Measurements from ENCODE around the gene PDE4B.

The PDE4B gene

DNA sequence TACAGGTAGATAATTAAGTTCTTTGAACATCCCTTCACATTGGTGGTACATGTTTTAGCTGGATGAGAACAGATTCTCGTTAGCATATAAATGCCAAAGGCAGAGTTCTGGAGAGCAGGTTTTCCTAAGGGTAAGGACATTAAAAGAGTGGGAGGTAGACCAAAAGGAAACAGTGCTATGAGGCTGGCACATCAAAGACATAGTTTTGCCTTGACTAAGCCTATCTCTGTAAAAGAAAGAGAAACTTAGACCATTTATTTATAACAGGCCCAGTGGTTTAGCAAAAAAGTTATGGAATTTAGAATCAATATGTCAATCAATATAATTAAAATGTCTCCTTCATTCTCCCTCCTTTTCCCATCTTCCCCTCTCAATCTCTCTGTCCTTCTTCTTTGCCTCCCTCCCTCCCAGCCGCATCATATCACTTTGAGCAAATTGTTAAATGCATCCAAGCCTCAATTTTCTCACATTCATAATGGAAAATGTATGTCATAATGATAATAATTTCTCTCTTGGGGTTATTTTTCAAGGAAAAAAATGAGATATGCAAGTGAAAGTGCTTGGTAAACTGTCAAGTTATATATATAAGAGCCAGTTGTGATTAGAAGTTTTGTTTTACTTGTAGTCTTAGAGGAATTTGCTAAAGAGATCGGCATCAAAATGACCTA is 531.4 kb downstream of the PDE4B start:
- no peak for DNase-seq

DNA sequence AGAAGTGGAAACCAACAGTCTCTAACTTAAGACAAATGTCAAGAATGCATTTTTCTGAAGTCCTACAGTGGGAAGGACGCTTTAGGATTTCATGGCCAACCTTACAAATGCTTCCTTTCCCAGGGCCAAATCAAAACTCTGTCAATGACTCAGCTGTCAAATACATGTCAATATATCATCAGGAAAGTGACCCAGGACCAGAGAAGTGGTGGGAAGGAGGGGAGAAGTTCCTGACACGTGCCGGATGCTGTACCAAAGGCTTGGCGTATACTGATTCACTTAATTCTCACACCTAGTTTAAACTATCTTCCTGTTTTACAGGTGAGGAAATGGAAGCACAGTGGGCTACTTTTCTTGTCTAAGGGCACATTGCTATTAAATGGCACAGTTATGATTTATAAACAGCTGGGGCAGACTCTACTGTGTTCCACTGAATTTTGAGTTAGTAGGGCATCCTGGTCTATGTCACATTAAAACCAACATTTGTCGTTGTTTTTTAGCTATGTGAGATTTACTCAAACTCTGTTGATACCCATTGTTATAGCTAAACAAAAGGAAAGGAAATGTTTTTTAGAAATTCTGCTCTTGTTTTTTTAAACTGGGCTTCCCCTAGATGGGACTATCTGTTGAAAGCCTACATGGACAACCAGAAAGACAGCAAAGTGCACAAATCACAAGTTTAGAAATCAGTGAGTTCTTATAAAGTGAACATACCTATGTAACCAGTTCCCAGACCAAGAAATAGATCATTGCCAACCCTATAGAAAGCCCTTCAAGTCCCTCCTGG is 533.1 kb downstream of the PDE4B start:
- DNase-seq: no peak

GRCh38 chr1:66326867-66327266 is 534.2 kb downstream of the PDE4B start:
- DNase-seq: no peak

DNA sequence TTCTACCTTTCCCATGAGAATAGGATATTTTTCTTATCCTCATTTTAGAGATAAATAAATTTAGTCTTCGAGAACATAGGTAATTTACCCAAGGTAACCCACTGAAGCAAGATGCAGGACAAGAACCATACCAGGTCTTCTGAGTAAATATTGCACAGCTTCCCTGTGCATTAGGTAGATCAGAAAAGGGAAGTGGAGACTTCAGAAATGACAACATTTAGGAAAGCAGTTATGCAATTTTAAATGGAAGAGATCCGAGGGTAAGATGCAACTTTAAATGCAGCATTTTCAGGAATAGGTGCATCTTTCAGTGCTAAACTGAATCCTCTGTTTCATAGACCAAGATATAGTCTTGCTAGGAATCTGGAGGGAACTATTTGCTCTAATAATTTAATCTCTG is 534.9 kb downstream of the PDE4B start:
- DNase-seq: no peak

- no peak for DNase-seq
Observed at GRCh38 chr1:66328896-66329295, 536.2 kb downstream of the PDE4B start.

GRCh38 chr1:66330722-66331141 is 538.0 kb downstream of the PDE4B start:
- no peak for DNase-seq

DNA sequence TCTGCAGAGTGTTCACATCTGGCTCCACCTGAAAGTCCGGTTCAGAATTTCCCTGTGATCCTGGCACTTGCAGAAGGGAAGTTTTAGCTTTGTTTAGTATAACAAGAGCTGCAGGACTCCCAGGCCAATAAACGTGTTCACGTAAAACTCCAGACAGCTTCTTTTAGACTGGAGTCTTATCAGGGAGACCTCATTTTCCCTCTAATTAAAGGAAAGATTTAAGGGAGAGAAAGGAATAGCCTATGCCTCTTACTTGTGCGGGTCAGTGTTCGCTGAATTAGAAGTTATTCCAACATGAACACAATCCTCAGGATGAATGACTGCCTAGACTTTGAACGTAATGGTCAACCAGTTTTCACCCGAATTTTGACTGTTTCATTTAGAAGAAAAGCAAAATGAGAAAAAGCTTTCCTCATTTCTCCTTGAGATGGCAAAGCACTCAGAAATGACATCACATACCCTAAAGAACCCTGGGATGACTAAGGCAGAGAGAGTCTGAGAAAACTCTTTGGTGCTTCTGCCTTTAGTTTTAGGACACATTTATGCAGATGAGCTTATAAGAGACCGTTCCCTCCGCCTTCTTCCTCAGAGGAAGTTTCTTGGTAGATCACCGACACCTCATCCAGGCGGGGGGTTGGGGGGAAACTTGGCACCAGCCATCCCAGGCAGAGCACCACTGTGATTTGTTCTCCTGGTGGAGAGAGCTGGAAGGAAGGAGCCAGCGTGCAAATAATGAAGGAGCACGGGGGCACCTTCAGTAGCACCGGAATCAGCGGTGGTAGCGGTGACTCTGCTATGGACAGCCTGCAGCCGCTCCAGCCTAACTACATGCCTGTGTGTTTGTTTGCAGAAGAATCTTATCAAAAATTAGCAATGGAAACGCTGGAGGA is 539.2 kb downstream of the PDE4B start:
- no peak for DNase-seq

DNA sequence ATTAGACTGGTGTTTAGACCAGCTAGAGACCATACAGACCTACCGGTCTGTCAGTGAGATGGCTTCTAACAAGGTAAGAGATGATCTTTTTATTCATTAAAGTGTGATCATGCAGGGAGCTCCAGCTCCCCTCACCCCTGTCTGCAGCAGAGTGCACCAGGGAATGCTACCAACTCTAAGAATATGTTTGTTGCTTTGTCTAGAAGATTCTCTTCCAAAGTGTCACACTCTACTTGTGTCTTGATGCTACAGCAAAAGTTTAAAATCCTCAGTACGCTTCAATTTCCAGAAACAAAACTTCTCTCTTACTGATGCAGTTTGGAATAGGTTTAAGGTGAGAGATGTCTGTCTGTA is 539.8 kb downstream of the PDE4B start:
- no peak for DNase-seq

DNA sequence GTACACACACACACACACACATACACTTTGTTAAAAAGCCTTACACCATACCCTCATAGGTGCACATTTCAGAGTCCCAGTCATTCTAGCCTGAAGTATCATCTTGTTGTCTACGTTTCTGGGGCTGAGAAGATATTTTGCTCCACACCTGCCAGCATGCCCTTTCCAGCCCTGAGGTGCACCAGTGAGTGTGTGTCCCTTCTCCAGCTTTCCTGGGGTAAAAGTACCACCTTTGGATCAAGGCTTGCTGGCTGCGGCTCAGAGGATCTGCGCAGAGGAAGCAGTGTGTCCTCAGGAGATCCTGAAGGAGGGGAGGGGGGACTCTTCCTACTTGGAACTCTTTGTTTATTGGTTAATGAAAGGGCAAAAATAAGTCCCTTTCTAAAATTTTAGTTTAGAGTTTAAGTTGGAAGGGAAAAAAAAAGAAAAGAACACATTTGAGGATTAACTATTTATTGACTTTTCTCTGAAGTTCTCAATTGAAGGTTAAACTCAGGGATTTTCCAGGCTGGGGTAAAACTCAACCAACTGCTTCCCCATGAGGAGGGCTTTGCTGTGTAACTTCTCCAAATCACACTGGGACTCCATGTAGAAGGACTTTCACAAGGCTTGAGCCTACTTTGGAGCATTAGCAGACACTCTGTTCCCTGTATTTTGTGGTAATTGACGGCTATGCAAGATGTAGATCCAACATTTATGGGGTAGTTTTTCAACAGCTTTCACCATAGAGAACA is 540.9 kb downstream of the PDE4B start:
- DNase-seq: no peak

DNA sequence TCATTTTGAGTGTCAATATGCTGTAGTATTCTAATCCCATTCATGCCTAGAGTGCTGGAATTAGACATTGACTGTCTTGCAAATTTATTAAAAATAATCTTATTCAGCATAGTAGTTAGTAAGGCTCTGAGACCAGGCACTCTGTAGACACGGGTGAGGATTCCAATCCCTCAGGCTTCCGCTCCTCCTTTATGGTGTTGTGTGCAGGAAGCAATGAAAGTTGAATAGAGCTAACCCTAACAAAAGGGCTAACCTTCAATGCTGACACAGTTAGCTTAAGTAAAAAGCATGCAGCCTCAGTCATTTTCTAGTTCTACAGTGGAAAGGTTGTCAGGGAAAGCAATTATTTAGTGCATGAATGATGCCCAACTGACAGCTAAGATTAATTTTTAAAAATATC is 541.6 kb downstream of the PDE4B start:
- DNase-seq: no peak

GRCh38 chr1:66335125-66335524 is 542.4 kb downstream of the PDE4B start:
- no peak for DNase-seq

GRCh38 chr1:66335859-66336640 is 543.4 kb downstream of the PDE4B start:
- no peak for DNase-seq

DNA sequence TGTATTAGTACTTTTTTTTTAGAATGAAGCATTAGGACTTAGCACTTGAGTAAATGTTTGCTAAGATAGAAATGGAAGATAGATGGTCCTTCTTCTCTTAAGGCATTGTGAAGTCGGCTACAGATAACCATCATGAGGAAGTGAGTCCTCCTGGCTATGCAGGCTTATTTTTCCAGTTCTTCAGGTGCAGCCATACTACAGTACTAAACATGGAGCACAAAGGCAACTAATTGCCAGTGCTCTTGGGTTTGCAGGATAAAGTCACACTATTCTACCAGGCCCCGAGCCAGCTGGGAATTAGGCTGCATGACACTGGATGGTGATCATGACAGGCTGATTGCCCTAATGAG is 543.9 kb downstream of the PDE4B start:
- no peak for DNase-seq

DNA sequence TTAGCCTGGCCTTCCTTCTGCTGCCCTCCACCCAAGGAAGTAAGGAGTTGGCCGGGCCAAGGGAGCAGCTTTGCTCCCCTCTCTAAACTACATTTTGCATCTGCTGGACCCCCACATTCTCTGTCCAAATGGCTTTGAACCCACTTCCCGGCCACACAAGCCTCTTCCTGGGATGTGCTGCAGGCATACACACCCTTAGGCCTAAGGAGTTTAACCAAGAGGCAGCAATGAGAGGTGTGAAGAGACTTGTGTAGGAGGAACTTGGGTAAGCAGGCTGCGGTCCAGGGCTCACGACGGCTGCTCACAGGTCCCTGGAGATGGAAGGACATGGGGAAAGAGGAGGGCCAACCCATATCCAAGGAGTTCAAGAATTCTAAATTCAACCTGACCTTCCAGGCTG is 544.6 kb downstream of the PDE4B start:
- DNase-seq: no peak

GRCh38 chr1:66339944-66340343 is 547.2 kb downstream of the PDE4B start:
- no peak for DNase-seq

- no peak for DNase-seq
Observed at GRCh38 chr1:66341446-66342089, 548.9 kb downstream of the PDE4B start.

- no peak for DNase-seq
Observed at GRCh38 chr1:66342707-66343106, 550.0 kb downstream of the PDE4B start.

- DNase-seq: no peak
Observed at GRCh38 chr1:66343569-66344325, 551.1 kb downstream of the PDE4B start.

DNA sequence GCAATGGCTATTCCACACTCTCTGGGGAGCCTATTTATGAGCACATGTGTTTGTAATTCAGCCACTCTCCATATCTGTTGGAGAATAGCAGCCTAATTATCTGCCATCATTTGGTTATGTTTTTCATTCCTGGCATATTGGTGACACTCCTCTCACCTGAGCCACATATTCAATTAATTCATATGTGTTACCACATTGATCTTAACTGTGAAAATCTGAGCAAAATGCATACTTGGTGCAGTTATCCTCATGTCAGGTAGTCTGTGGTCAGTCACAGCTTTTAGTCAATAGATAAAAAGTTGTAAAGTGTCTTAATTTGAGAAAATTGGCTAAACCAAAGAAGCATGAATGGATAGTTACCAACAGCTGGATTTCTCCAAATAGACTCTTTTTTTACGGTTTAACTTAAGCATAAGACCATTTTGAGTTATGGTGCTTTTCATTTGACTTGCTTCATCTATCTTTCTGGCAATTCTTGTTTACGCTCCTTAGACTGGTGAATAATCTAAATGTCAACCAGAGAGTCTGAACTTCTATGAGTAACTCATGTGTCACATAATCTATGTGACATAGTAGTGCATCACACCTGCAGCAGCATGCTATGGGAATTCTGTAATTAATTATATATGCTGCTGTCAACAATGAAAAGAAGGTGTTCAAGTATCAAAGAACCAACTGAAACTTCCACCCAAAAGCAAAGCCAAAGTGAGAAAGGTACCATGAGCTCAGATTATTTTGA is 553.5 kb downstream of the PDE4B start:
- DNase-seq: no peak

DNA sequence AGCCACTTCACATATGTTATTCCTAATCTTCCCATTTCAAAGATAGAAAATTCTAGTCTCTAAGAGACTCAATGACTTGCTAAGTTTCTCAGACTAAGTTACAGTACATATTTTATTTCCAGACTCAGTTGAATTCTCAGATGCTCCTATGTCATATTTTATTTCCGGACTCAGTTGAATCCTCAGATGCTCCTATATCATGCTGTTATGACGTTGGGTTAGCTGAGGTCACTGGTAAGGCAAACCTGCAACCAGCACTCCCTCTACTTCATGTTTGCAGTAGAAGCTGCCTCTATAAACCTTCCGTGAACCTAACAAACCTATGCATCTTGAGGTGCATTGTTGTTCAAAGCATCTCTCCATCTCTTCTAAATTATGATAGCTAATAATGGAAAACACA is 554.2 kb downstream of the PDE4B start:
- no peak for DNase-seq
